OCI-LY1 (cell line): ENCODE results near the gene RFX4.

ENCODE experiments used
- CTCF ChIP-seq: fragments of 200-600 bp; sonication (generic), shearing (Covaris generic); IDR thresholded peaks from 2 replicates; pipeline ENCODE4 v1.5.1; 2017; ENCODE audit warnings: mild to moderate bottlenecking, antibody characterized with exemption, low read length, moderate library complexity, mixed read lengths
- EZH2 ChIP-seq: fragments of 200-600 bp; sonication (generic), shearing (Covaris generic); IDR thresholded peaks from 2 replicates; pipeline ENCODE4 v1.8.0; 2017; ENCODE audit warnings: borderline replicate concordance, mixed run types, mild to moderate bottlenecking, antibody characterized with exemption, low read length, moderate library complexity, mixed read lengths

- TF ChIP-seq CTCF (no peak), EZH2 (no peak)
These were observed 22.4 kb downstream of the RFX4 start for GRCh38 chr12:106605254-106605653.
